NCI-H510A treated with DMSO at 0.1 percent for 48 hours (cell line): ENCODE data around the gene NYAP1.

Experiments used
- DNase-seq: peaks from one replicate; lab custom pipeline; 2025; lab: John Stamatoyannopoulos, UW

NYAP1 gene

DNA sequence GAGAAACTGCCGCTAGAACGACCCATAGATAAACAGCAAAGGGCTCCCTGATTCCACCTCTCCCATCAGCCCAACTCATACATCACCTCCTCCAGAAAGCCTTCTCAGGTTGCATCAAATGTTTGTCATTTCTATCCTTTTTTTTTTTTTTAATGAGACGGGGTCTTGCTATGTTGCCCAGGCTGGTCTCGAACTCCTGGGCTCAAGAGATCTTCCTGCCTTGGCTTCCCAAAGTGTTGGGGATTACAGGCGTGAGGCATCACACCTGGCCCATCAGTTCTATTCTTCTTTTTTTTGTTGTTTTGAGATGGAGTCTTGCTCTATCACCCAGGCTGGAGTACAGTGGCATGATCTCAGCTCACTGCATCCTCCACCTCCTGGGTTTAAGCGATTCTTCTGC lies 26.7 kb upstream of the NYAP1 start:
- DNase-seq, result no peak

DNA sequence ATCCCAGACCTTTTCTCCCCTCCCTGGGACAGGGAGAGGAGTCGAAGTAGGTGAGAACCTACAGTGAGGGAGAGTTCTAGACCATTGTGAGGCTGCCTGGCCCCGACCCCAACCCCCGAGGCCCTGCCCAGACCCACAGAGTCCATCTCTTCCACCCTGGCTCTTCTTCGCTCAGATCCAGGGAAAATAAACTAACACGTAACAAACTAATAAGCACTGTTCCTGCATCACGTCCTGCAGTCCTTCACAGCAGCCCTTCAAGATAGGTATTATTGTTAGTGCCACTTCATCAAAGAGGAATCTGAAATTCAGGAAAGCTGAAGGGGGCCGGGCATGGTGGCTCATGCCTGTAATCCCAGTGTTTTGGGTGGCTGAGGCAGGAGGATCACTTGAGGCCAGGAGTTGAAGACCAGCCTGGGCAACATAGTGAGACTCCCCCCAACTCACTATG lies 19.5 kb upstream of the NYAP1 start, which contains the start of gene SPACDR:
SPACDR (minus strand) TSS at position 51 of the 451 bp plus-strand sequence. CDS start 235 bp downstream, outside the sequence.
- no peak for DNase-seq

DNA sequence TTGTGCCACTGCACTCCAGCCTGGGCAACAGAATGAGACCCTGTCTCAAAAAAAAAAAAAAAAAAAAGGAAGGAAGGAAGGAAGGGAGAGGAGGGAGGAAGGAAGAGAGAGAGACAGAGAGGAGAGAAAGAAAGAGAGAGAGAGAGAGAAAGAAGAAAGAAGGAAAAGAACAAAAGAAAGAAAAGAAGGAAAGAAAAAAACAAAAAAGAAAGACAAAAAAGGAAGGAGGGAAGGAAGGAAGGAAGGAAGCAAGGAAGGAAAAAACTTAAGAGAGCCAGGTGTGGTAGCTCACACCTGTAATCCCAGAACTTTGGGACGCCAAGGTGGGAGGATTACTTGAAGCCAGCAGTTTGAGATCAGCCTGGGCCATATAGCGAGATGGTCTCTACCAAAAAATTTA lies 18.9 kb upstream of the NYAP1 start:
- no peak for DNase-seq

DNA sequence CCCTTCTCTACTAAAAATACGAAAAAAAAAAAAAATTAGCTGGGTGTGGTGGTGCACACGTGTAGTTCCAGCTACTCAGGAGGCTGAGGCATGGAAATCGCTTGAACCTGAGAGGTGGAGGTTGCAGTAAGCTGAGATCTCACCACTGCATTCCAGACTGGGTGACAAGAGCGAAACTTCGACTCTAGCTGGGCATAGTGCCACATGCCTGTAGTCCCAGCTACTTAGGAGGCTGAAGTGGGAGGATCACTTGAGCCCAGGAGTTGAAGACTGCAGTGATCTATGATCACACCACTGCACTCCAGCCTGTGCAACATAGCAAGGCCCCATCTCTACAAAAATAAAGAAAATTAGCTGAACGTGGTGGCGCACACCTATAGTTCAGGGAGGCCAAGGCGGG lies 18.4 kb upstream of the NYAP1 start:
- no peak for DNase-seq

DNA sequence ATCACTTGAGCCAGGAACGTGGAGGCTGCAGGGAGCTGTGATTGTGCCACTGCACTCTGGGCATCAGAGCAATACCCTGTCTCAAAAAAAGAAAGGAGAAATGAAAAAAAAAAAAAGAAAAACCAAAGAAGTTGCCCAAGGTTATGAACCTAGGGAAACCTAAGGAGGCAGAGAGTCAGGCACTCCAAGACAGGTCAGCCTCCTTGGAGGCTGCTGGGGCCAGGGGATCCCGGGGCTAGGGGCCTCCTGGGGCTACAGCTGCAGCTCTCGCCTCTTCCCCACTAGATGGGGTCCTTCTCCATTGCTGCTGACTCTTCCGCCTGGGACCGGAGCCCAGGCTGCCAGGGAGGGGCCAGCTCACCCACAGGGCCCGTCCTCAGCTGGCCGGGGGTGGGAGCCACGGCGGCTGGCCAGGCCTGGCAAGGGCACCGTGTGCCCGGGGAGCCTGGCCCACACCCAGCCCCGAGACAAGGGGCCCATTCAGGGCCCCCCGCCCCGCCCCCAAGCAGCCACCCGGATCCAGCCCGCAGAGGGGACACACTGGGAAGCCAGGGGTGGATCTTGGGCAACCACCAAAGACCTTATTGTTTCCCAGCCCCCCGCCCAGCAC lies 17.9 kb upstream of the NYAP1 start:
- DNase-seq, result no peak

- DNase-seq, result no peak
Measured at GRCh38 chr7:100466653-100467605, 16.8 kb upstream of the NYAP1 start.

- no peak for DNase-seq
Measured at GRCh38 chr7:100467638-100468373, 15.9 kb upstream of the NYAP1 start.

- DNase-seq, result peak; percentile 64
Measured at GRCh38 chr7:100469227-100470044, 14.3 kb upstream of the NYAP1 start.

GRCh38 chr7:100471021-100471420 lies 12.7 kb upstream of the NYAP1 start:
- no peak for DNase-seq

DNA sequence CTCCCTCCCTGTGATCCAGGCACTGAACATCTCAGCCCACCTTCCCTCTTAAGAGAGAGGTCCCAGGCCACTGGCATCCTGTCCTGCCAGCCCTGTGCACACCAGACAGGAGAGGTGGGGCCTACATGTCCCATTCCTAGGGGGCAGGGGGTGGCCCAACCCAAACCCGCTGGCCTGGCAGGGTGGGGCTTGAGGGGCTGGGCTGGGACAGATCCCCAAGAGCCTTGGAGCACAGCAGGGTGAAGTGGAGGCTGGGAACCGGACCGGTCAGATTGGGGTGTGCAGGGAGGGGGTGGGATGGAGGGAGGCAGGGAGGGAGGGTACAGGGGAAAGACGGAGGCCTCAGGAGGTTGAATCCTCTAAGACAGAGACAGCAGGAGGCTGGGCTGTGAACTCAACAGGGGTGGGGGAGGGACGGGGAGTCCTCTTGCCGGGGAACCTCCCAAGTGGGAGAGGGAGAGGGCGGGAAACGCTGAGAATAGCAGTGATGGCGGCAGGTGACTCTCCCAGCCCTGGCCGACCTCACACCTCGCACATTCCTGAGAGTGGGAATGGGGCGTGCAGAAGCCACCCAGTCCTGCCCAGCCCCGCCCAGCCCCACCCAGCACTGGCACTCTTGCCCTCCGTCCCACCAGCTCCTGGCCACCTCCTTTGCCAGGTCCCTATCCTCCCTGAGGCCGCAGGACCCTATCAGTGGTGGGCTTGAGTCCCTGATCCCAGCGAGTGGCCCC lies 11.4 kb upstream of the NYAP1 start:
- DNase-seq, result no peak

GRCh38 chr7:100472854-100473499 lies 10.8 kb upstream of the NYAP1 start:
- DNase-seq, result no peak

GRCh38 chr7:100475549-100475948 lies 8.2 kb upstream of the NYAP1 start:
- DNase-seq, result no peak

- no peak for DNase-seq
Measured at GRCh38 chr7:100476101-100476780, 7.5 kb upstream of the NYAP1 start.

DNA sequence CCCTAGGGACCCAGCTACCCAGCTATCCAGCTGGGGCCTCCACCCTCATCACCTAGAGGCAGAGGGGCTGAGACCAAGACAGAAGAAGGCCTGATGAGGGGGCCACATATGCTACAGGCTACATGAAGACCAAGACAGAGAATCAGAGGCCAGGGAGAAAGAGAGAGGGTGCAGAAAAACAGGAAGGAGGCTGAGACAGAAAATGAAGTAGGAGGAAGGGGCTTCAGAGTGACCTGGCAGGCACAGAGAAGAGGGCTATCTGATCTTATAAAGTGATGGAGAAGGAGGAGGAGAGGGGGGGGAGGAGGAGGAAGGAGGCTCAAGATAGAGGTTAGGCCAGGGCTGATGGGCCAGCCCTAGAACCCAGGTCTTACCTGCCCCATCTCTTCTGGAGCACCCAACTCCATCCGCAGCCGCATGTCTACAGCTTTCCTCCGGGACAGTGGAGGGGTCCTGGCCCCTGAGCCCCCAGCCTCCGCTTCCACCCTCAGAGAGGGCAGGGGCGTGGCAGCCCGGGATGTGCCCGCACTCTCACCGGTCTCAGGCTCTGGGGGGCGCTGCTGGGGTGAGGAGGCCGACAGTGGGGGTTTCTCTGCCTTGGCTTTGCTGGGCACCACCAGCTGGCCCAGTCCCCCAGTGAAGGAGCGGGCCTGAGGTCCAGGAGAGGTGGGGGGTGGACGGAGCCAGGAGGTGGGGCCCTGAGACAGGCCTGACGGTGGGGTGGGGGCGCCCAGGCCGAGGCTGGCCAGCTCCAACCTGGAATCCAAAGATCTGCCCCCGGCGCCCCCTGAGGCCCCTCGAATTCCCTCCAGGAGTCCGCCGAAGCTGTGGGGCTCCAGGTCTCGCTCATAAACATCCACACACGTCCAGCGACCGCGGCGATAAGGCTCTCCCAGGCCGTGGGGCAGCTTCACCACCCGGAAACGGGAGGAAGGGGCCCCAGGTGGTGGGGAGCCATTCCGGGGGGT lies 6.5 kb upstream of the NYAP1 start:
- no peak for DNase-seq

- DNase-seq, result no peak
Measured at GRCh38 chr7:100477871-100478267, 5.9 kb upstream of the NYAP1 start.

DNA sequence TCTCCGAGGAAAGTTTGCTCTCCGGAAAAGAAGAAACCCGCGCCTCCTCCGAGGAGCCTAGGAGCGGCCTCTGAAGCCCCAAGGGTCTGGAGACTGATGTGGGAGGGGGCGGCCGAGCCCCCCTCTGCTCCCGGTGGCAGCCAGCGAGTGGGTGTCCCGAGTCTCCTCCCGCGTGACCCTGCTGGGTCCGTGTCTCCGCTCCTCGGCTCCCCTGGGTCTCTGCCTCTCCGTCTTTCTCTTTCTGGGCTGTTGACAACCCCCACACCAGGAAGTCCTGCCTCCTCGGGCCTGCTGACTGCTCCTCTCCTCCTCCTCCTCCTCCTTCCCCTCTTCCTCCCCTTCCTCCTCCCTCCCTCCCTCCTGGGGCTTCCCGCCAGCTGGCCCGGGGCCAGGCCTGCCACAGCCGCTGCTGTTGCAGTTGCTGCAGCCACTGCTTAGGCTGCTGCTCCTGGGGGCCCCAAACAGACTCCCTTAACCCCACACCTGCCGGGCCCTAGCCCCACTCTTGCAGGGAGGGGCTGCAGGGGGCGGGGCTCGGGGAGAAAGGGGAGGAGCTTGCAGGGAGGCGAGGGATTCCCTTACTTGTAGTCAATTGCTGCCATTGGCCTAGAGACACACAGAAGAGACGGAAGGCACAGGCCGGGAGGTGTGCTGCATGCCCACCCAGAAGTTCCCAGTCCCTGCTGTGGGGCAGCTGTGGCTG lies 4.6 kb upstream of the NYAP1 start, which contains the start of gene TSC22D4:
TSC22D4 (minus strand) TSS at position 257 of the 703 bp plus-strand sequence. CDS start 1,176 bp downstream, outside the sequence.
- DNase-seq, result peak; percentile 60

DNA sequence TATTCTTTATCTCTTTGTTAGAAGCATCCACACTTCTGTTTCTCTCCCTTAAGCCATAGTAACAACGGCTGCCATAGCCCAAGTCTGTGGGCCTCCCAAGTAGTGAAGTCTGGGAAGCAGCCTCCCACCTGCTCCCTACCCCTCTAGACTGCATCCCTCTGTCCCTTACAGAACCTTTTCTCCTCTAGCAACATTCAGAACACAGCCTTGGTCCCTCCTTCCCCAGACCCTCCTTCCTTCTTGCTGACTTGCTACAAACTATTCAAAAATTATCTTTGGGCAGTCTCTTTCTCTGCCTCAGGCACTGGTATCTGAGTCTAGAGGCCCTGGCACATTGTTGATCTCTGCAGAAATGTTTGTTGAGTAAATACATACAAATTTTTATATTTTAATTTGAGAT lies 2.3 kb upstream of the NYAP1 start:
- no peak for DNase-seq

DNA sequence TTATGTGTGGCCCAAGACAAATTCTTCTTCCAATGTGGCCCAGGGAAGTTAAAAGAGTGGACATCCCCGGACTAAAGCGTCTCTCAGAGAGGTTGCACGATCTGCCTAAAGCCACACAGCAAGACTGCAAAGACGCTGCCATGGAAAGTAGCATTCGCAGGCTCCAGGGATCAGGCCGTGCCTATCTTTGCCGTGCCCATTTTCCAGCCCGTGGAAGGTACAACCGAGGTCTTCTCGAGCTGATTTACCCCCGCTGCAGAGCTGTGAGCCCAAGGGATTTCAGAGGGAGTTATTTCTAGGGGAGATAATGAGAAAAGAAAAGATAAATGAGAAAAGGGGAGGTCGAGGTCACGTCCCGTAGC lies 1.0 kb upstream of the NYAP1 start:
- no peak for DNase-seq
